H1 (cell line): ENCODE measurements around the gene NR4A1. TPM values are rescaled to one million over a fixed set of nuclear protein-coding genes. Genes with fewer than 3 reads are reported as not detected.

Experiments
- ATF2 ChIP-seq: IDR thresholded peaks from 2 replicates; pipeline ENCODE4 v1.6.1; 2012; ENCODE audit warnings: low read length, inconsistent platforms
- EGR1 ChIP-seq: IDR thresholded peaks from 2 replicates; pipeline ENCODE4 v1.6.1; 2011; ENCODE audit warnings: low read depth, low read length, borderline replicate concordance
- HDAC2 ChIP-seq, 2 experiments: fragments of 300-600 bp in 1 of 2; sonication (generic) in 1 of 2; IDR thresholded peaks; 2 replicates each; pipeline ENCODE4 v1.6.1; 2011 to 2012; ENCODE audit warnings: low read depth in 2 of 2, low read length in 2 of 2, mild to moderate bottlenecking in 2 of 2, moderate library complexity in 2 of 2, borderline replicate concordance in 1 of 2, inconsistent platforms in 1 of 2
- KDM1A ChIP-seq: fragments of 200-600, 300-600 bp; sonication (generic); IDR thresholded peaks from 2 replicates; pipeline ENCODE4 v1.7.1; 2016; ENCODE audit warnings: mild to moderate bottlenecking, low read length, borderline replicate concordance
- POLR2AphosphoS5 ChIP-seq: IDR thresholded peaks from 2 replicates; pipeline ENCODE4 v1.6.1; 2011; ENCODE audit warnings: low read depth, low read length
- RAD21 ChIP-seq, 2 experiments: IDR thresholded peaks in 1 of 2; conservative IDR thresholded peaks in 1 of 2; 2 replicates each; pipeline ENCODE4 v1.6.1; 2011; ENCODE audit warnings: low read depth in 2 of 2, low read length in 2 of 2, improper control_type of control experiment in 1 of 2, inconsistent platforms in 1 of 2, mild to moderate bottlenecking in 1 of 2, moderate library complexity in 1 of 2
- polyA plus RNA-seq, 7 experiments: library from polyadenylated mRNA; depleted of rRNA in 3 of 7; stranded (reverse) in 5 of 7; unstranded in 2 of 7; fragments of >200 nt in 5 of 7; fragments of 200-250 nt in 2 of 7; gene quantifications; 1 replicate in 5 of 7; 2 replicates in 1 of 7; 4 replicates in 1 of 7; pipeline versions ENCODE4 v1.2.1 to v1.2.3, GENCODE V29; 2011 to 2013; ENCODE audit warnings: missing spikeins in 2 of 7, mixed read lengths in 2 of 7
- total RNA-seq: library from RNA; stranded (reverse); fragmentation: NEBNext Ultra II Directional; extraction: Animal tissue kit (Norgen Biotek cat#: 25700); gene quantifications from 2 replicates; pipeline ENCODE4 v1.2.1, GENCODE V29; 2021

The NR4A1 gene
- total and polyA plus RNA-seq, 2 of the 8 experiments (the other 6 are each of a cell fraction or from before 2014, with no cell fraction given), result 18.7 to 23.3 TPM

- no peak for TF ChIP-seq ATF2
- TF ChIP-seq HDAC2 (IDR thresholded peaks at IDR 0.05; ENCODE audit: borderline replicate concordance in 1 of 2, low read depth in 2 of 2, low read length in 2 of 2), result 0 out of 4 replicates have a peak, but pooled peaks of 1 of the 2 experiments have one; percentile 31
- no peak for TF ChIP-seq EGR1
- no peak for TF ChIP-seq RAD21 (IDR thresholded peaks at IDR 0.05 in 1 of 2, conservative IDR thresholded peaks at IDR 0.05 in 1 of 2; ENCODE audit: low read depth in 2 of 2, low read length in 2 of 2)
- TF ChIP-seq KDM1A, result no peak
- no peak for TF ChIP-seq POLR2AphosphoS5
These were observed 19.1 kb downstream of the NR4A1 start (continued) for GRCh38 chr12:52070185-52070925.
